Ishikawa (cell line): ENCODE measurements around the gene GRID1.
A peak's percentile ranks its signal among the peaks of the same experiment; 100 is the strongest.

ENCODE experiments used
- CEBPB ChIP-seq: IDR thresholded peaks from 2 replicates; pipeline ENCODE4 v1.6.1; 2012
- CREB1 ChIP-seq: IDR thresholded peaks from 2 replicates; pipeline ENCODE4 v1.6.1; 2012; ENCODE audit warnings: low read depth
- EGR1 ChIP-seq: IDR thresholded peaks from 2 replicates; pipeline ENCODE4 v1.6.1; 2012
- EP300 ChIP-seq: IDR thresholded peaks from 2 replicates; pipeline ENCODE4 v1.6.1; 2012; ENCODE audit warnings: borderline replicate concordance
- FOXM1 ChIP-seq: IDR thresholded peaks from 2 replicates; pipeline ENCODE4 v1.6.1; 2012; ENCODE audit warnings: low read depth, borderline replicate concordance
- NFIC ChIP-seq: IDR thresholded peaks from 2 replicates; pipeline ENCODE4 v1.6.1; 2012
- RAD21 ChIP-seq: IDR thresholded peaks from 2 replicates; pipeline ENCODE4 v1.6.1; 2012; ENCODE audit warnings: low read depth
- TAF1 ChIP-seq: IDR thresholded peaks from 2 replicates; pipeline ENCODE4 v1.6.1; 2012; ENCODE audit warnings: low read depth, mild to moderate bottlenecking
- TCF12 ChIP-seq: IDR thresholded peaks from 2 replicates; pipeline ENCODE4 v1.6.1; 2012; ENCODE audit warnings: low read depth
- TEAD4 ChIP-seq: IDR thresholded peaks from 2 replicates; pipeline ENCODE4 v1.6.1; 2012
- YY1 ChIP-seq: IDR thresholded peaks from 2 replicates; pipeline ENCODE4 v1.6.1; 2012; ENCODE audit warnings: low read depth
- ZBTB7A ChIP-seq: IDR thresholded peaks from 2 replicates; pipeline ENCODE4 v1.6.1; 2012; ENCODE audit warnings: low read depth
- TF ChIP-seq, protein P1 (sequence below): IDR thresholded peaks from 2 replicates; pipeline ENCODE4 v1.6.1; 2012
- TF ChIP-seq, protein P2 (sequence below): IDR thresholded peaks from 2 replicates; pipeline ENCODE4 v1.6.1; 2012
- TF ChIP-seq, protein P3 (sequence below): IDR thresholded peaks from 2 replicates; pipeline ENCODE4 v1.6.1; 2012; ENCODE audit warnings: low read depth, mild to moderate bottlenecking

The GRID1 gene

GRCh38 chr10:86295791-86296190 is 70.8 kb downstream of the GRID1 start:
- TF ChIP-seq, protein P1, sequence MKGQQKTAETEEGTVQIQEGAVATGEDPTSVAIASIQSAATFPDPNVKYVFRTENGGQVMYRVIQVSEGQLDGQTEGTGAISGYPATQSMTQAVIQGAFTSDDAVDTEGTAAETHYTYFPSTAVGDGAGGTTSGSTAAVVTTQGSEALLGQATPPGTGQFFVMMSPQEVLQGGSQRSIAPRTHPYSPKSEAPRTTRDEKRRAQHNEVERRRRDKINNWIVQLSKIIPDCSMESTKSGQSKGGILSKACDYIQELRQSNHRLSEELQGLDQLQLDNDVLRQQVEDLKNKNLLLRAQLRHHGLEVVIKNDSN, result no peak
- TF ChIP-seq EGR1, result no peak
- TF ChIP-seq TEAD4, result no peak
- TF ChIP-seq CREB1, result no peak
- TF ChIP-seq FOXM1, result no peak
- TF ChIP-seq YY1, result no peak
- no peak for TF ChIP-seq TAF1
- TF ChIP-seq, protein P2, sequence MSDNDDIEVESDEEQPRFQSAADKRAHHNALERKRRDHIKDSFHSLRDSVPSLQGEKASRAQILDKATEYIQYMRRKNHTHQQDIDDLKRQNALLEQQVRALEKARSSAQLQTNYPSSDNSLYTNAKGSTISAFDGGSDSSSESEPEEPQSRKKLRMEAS, result no peak
- no peak for TF ChIP-seq RAD21
- TF ChIP-seq EP300, result no peak
- no peak for TF ChIP-seq NFIC
- TF ChIP-seq, protein P3, sequence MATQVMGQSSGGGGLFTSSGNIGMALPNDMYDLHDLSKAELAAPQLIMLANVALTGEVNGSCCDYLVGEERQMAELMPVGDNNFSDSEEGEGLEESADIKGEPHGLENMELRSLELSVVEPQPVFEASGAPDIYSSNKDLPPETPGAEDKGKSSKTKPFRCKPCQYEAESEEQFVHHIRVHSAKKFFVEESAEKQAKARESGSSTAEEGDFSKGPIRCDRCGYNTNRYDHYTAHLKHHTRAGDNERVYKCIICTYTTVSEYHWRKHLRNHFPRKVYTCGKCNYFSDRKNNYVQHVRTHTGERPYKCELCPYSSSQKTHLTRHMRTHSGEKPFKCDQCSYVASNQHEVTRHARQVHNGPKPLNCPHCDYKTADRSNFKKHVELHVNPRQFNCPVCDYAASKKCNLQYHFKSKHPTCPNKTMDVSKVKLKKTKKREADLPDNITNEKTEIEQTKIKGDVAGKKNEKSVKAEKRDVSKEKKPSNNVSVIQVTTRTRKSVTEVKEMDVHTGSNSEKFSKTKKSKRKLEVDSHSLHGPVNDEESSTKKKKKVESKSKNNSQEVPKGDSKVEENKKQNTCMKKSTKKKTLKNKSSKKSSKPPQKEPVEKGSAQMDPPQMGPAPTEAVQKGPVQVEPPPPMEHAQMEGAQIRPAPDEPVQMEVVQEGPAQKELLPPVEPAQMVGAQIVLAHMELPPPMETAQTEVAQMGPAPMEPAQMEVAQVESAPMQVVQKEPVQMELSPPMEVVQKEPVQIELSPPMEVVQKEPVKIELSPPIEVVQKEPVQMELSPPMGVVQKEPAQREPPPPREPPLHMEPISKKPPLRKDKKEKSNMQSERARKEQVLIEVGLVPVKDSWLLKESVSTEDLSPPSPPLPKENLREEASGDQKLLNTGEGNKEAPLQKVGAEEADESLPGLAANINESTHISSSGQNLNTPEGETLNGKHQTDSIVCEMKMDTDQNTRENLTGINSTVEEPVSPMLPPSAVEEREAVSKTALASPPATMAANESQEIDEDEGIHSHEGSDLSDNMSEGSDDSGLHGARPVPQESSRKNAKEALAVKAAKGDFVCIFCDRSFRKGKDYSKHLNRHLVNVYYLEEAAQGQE, result no peak
- no peak for TF ChIP-seq TCF12
- TF ChIP-seq ZBTB7A, result no peak
- no peak for TF ChIP-seq CEBPB

DNA sequence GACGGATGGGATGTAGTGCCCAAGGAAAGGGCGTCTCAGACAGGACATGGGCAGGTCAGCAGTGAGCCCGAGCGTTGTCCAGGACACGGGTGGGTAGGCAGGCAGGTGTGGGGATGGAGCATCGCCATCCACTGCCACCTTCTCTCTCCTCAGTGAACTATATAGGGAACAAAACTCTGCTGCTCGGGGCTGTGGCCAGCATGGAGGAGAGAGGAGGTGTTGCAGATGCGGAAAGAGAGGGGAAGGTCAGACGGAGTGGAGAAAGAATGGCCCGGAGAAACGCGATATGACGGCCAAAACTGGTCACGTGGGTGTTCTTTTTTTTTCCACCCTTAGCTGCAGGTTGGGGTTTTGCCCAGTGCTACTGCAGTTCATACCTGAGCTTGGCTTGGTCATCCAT is 71.2 kb downstream of the GRID1 start:
- TF ChIP-seq TCF12 (no peak), TEAD4 (no peak)
- TF ChIP-seq, protein P1, result peak; percentile 31; the same call in 1 of the 2 replicates

GRCh38 chr10:86294346-86295265 is 72.0 kb downstream of the GRID1 start:
- TF ChIP-seq EP300, result no peak
- TF ChIP-seq, protein P3, result no peak
- TF ChIP-seq RAD21, result no peak
- no peak for TF ChIP-seq TEAD4
- no peak for TF ChIP-seq NFIC
- TF ChIP-seq YY1, result no peak
- no peak for TF ChIP-seq ZBTB7A
- no peak for TF ChIP-seq TCF12
- TF ChIP-seq FOXM1, result no peak
- no peak for TF ChIP-seq CEBPB

- TF ChIP-seq, protein P2, result no peak
- TF ChIP-seq FOXM1, result no peak
- no peak for TF ChIP-seq NFIC
- no peak for TF ChIP-seq CREB1
- no peak for TF ChIP-seq TCF12
- no peak for TF ChIP-seq CEBPB
- TF ChIP-seq YY1, result no peak
- TF ChIP-seq ZBTB7A, result no peak
- TF ChIP-seq EGR1, result no peak
- no peak for TF ChIP-seq TAF1
- TF ChIP-seq, protein P3, result no peak
- no peak for TF ChIP-seq RAD21
- TF ChIP-seq, protein P1, result no peak
- no peak for TF ChIP-seq EP300
- no peak for TF ChIP-seq TEAD4
These were observed 73.2 kb downstream of the GRID1 start for GRCh38 chr10:86293396-86293791.
